Body of pancreas (tissue), 4 donors: ENCODE data around the gene CARD19. TPM values are rescaled to one million over a fixed set of nuclear protein-coding genes. Genes with fewer than 3 reads are reported as not detected.
A peak's percentile ranks its signal among the peaks of the same experiment; 100 is the strongest.

Experiments
- ATAC-seq: fragments of 150-250 bp; one replicate; pipeline ENCODE4 v1.9.1; 2016
- DNase-seq, 4 donors: peaks; one replicate each; pipeline ENCODE4 v3.0.0-alpha.2; 2019
- H3K27ac ChIP-seq, 4 donors: fragments of 200-600 bp; sonication (generic); 1 replicate in 3 of 4; 2 replicates in 1 of 4; pipeline versions ENCODE4 v1.5.1 to v1.6.1; 2016 to 2019; ENCODE audit warnings: mild to moderate bottlenecking in 1 of 4, mixed read lengths in 1 of 4, moderate library complexity in 1 of 4
- H3K27me3 ChIP-seq, 2 donors: fragments of 200-600 bp; sonication (generic); one replicate each; pipeline ENCODE4 v1.6.0; 2016; ENCODE audit warnings: mild to moderate bottlenecking in 1 of 2
- H3K36me3 ChIP-seq, 2 donors: fragments of 200-600 bp; sonication (generic); replicated peaks in 1 of 2; 2 replicates each; pipeline ENCODE4 v1.5.1; 2016; ENCODE audit warnings: low read depth in 2 of 2; ENCODE audit not compliant: insufficient read depth in 1 of 2
- H3K4me1 ChIP-seq: fragments of 200-600 bp; sonication (generic); one replicate; pipeline ENCODE4 v1.6.0; 2016
- H3K4me3 ChIP-seq, 2 donors: fragments of 200-600 bp; sonication (generic); 1 replicate in 1 of 2; 2 replicates in 1 of 2; pipeline ENCODE4 v1.5.1; 2016 to 2019
- H3K9me3 ChIP-seq, 3 donors: fragments of 200-600 bp; sonication (generic); 1 replicate in 2 of 3; 2 replicates in 1 of 3; pipeline ENCODE4 v1.5.1; 2016
- CTCF ChIP-seq, 7 experiments: fragments of 450-650 bp in 4 of 7; fragments of 200-600 bp in 3 of 7; sonication (generic) in 3 of 7; IDR thresholded peaks; one replicate each; pipeline ENCODE4 v1.5.1; 2016 to 2019; ENCODE audit warnings: antibody characterized with exemption in 7 of 7
- POLR2A ChIP-seq, 3 donors: fragments of 450-650 bp; IDR thresholded peaks; one replicate each; pipeline ENCODE4 v1.6.1; 2016; ENCODE audit warnings: antibody characterized with exemption in 3 of 3, mild to moderate bottlenecking in 2 of 3
- WGBS, 2 donors: methylation state at CpG; one replicate each; pipeline ENCODE4 v1.1.5; 2017; 5-methylcytosine and 5-hydroxymethylcytosine counted together
- intact Hi-C: fragments of 100-400 bp; cut with DNase I; formaldehyde crosslinking; loops from one replicate; pipeline ENCODE4 v1.15.1; 2023
- total RNA-seq, 2 donors: library from RNA; depleted of rRNA; stranded (reverse); fragments of >200 nt; gene quantifications; one replicate each; pipeline ENCODE4 v1.1.0, GENCODE V29; 2016

Gene CARD19
- total RNA-seq, 2 donors from 2014 or later, result 4.3 to 20.8 TPM

- DNase-seq (peak in 2 of 4 donors; percentile 23 to 56), ATAC-seq (peak; percentile 31)
- TF ChIP-seq POLR2A (IDR thresholded peaks at IDR 0.05) (no peak), CTCF (IDR thresholded peaks at IDR 0.05) (no peak)
- Histone ChIP-seq H3K27me3 (no peaks in the 10 kb centered on the region), H3K36me3 (no peaks in the 10 kb centered on the region), H3K4me1 (peaks cover 6% of the 10 kb centered on the region), H3K27ac (no peak overlapping the region), H3K9me3 (no peaks in the 10 kb centered on the region), H3K4me3 (no peak overlapping the region)
- 67 to 74% methylated on average over 6 to 12 of the region's 12 CpGs for WGBS, 2 donors
- intact Hi-C loops, result no loop called here
Measured at GRCh38 chr9:93064392-93065134, 31.5 kb upstream of the CARD19 start.

- intact Hi-C loops, result no loop called here
- no peaks in the 10 kb centered on the region for H3K9me3 ChIP-seq
- H3K36me3 ChIP-seq, result no peaks in the 10 kb centered on the region
- H3K4me1 ChIP-seq, result no peaks in the 10 kb centered on the region
- no peaks in the 10 kb centered on the region for H3K27me3 ChIP-seq
- no peak overlapping the region for H3K27ac ChIP-seq
- WGBS, 2 donors, result 70 to 88% methylated on average over 12 to 15 of the region's 15 CpGs
- no peak for ATAC-seq
- no peak for TF ChIP-seq POLR2A (IDR thresholded peaks at IDR 0.05)
- TF ChIP-seq CTCF (IDR thresholded peaks at IDR 0.05), result no peak
- H3K4me3 ChIP-seq, result no peak overlapping the region
- DNase-seq, result no peak
Measured at GRCh38 chr9:93065135-93065720, 30.8 kb upstream of the CARD19 start.

GRCh38 chr9:93066978-93067603 is 28.9 kb upstream of the CARD19 start:
- Histone ChIP-seq H3K36me3 (no peaks in the 10 kb centered on the region), H3K27ac (no peak overlapping the region), H3K4me1 (no peaks in the 10 kb centered on the region), H3K27me3 (no peaks in the 10 kb centered on the region), H3K4me3 (no peak overlapping the region), H3K9me3 (no peaks in the 10 kb centered on the region)
- WGBS, 2 donors, result 68 to 82% methylated on average over 3 of the region's 3 CpGs
- intact Hi-C loops, result no loop called here
- DNase-seq (no peak), ATAC-seq (no peak)
- no peak for TF ChIP-seq CTCF (IDR thresholded peaks at IDR 0.05)
- TF ChIP-seq POLR2A (IDR thresholded peaks at IDR 0.05), result no peak

GRCh38 chr9:93068956-93069355 is 27.1 kb upstream of the CARD19 start:
- H3K9me3 ChIP-seq, result no peaks in the 10 kb centered on the region
- no peak overlapping the region for H3K27ac ChIP-seq
- peaks cover 4% of the 10 kb centered on the region for H3K4me1 ChIP-seq
- DNase-seq (no peak), ATAC-seq (no peak)
- TF ChIP-seq POLR2A (IDR thresholded peaks at IDR 0.05), result no peak
- TF ChIP-seq CTCF (IDR thresholded peaks at IDR 0.05), result no peak
- intact Hi-C loops, result no loop called here
- H3K27me3 ChIP-seq, result no peaks in the 10 kb centered on the region
- 92 to 96% methylated on average over 4 of the region's 4 CpGs for WGBS, 2 donors
- no peaks in the 10 kb centered on the region for H3K36me3 ChIP-seq
- H3K4me3 ChIP-seq, result no peak overlapping the region
